ENCODE results near the gene RSPO3.
"Not testable (repeated sequence)": the region's sequence is repeated elsewhere in the genome, so short reads cannot be mapped to it uniquely, and the experiment has no call there.

The RSPO3 gene

GRCh38 chr6:127118298-127119101, at the start of gene RSPO3:
TSS of gene RSPO3 (plus strand) at chr6:127118671. CDS start at chr6:127119193, 522 bp downstream.
- no peak for DNase-seq (ENCODE audit: low read depth)

- no peak for DNase-seq (ENCODE audit: low read depth)
Measured at GRCh38 chr6:127069659-127070279, 48.7 kb upstream of the RSPO3 start.

- no peak for DNase-seq (ENCODE audit: low read depth)
Measured at GRCh38 chr6:127073222-127073621, 45.2 kb upstream of the RSPO3 start.

GRCh38 chr6:127076466-127076865, 42.0 kb upstream of the RSPO3 start:
- DNase-seq (ENCODE audit: low read depth): no peak

GRCh38 chr6:127077886-127078285, 40.6 kb upstream of the RSPO3 start:
- DNase-seq (ENCODE audit: low read depth): no peak

- no peak for DNase-seq (ENCODE audit: low read depth)
Measured at GRCh38 chr6:127078669-127079068, 39.8 kb upstream of the RSPO3 start.

GRCh38 chr6:127079681-127080080, 38.8 kb upstream of the RSPO3 start:
- DNase-seq (ENCODE audit: low read depth): no peak

GRCh38 chr6:127080081-127080480, 38.4 kb upstream of the RSPO3 start:
- no peak for DNase-seq (ENCODE audit: low read depth)

GRCh38 chr6:127083231-127083962, 35.1 kb upstream of the RSPO3 start:
- no peak for DNase-seq (ENCODE audit: low read depth)

- DNase-seq (ENCODE audit: low read depth): no peak
Measured at GRCh38 chr6:127083963-127084310, 34.5 kb upstream of the RSPO3 start.

- no peak for DNase-seq (ENCODE audit: low read depth)
Measured at GRCh38 chr6:127085181-127085580, 33.3 kb upstream of the RSPO3 start.

GRCh38 chr6:127090051-127090450, 28.4 kb upstream of the RSPO3 start:
- no peak for DNase-seq (ENCODE audit: low read depth)

- no peak for DNase-seq (ENCODE audit: low read depth)
Measured at GRCh38 chr6:127092466-127092865, 26.0 kb upstream of the RSPO3 start.

GRCh38 chr6:127094791-127095190, 23.7 kb upstream of the RSPO3 start:
- no peak for DNase-seq (ENCODE audit: low read depth)

- DNase-seq (ENCODE audit: low read depth): no peak
Measured at GRCh38 chr6:127096167-127096566, 22.3 kb upstream of the RSPO3 start.

- not testable (repeated sequence) for DNase-seq (ENCODE audit: low read depth)
Measured at GRCh38 chr6:127097442-127097841, 21.0 kb upstream of the RSPO3 start.

- DNase-seq (ENCODE audit: low read depth): no peak
Measured at GRCh38 chr6:127100510-127101140, 17.8 kb upstream of the RSPO3 start.

GRCh38 chr6:127102299-127102698, 16.2 kb upstream of the RSPO3 start:
- no peak for DNase-seq (ENCODE audit: low read depth)

GRCh38 chr6:127102859-127103258, 15.6 kb upstream of the RSPO3 start:
- DNase-seq (ENCODE audit: low read depth): no peak

- DNase-seq (ENCODE audit: low read depth): no peak
Measured at GRCh38 chr6:127103482-127103881, 15.0 kb upstream of the RSPO3 start.

GRCh38 chr6:127107916-127108315, 10.6 kb upstream of the RSPO3 start:
- DNase-seq (ENCODE audit: low read depth): no peak

- no peak for DNase-seq (ENCODE audit: low read depth)
Measured at GRCh38 chr6:127110712-127111111, 7.8 kb upstream of the RSPO3 start.

GRCh38 chr6:127111526-127111925, 6.9 kb upstream of the RSPO3 start:
- DNase-seq (ENCODE audit: low read depth): no peak
